H1 (cell line): ENCODE measurements around the gene SGO2. TPM values are rescaled to one million over a fixed set of nuclear protein-coding genes. Genes with fewer than 3 reads are reported as not detected.

Experiments used
- CHD1 ChIP-seq: IDR thresholded peaks from 2 replicates; pipeline ENCODE4 v1.6.1; 2012; ENCODE audit warnings: low read depth, low read length, improper control_type of control experiment
- POLR2AphosphoS5 ChIP-seq: IDR thresholded peaks from 2 replicates; pipeline ENCODE4 v1.6.1; 2011; ENCODE audit warnings: low read depth, low read length
- polyA plus RNA-seq, 7 experiments: library from polyadenylated mRNA; depleted of rRNA in 3 of 7; stranded (reverse) in 5 of 7; unstranded in 2 of 7; fragments of >200 nt in 5 of 7; fragments of 200-250 nt in 2 of 7; gene quantifications; 1 replicate in 5 of 7; 2 replicates in 1 of 7; 4 replicates in 1 of 7; pipeline versions ENCODE4 v1.2.1 to v1.2.3, GENCODE V29; 2011 to 2013; ENCODE audit warnings: missing spikeins in 2 of 7, mixed read lengths in 2 of 7
- total RNA-seq: library from RNA; stranded (reverse); fragmentation: NEBNext Ultra II Directional; extraction: Animal tissue kit (Norgen Biotek cat#: 25700); gene quantifications from 2 replicates; pipeline ENCODE4 v1.2.1, GENCODE V29; 2021
- TF ChIP-seq, protein P1 (sequence below): fragments of 300-600 bp; sonication (generic); IDR thresholded peaks from 2 replicates; pipeline ENCODE4 v1.7.1; 2012; ENCODE audit warnings: low read length, moderate library complexity, mild to moderate bottlenecking, inconsistent platforms; ENCODE audit not compliant: insufficient replicate concordance

The SGO2 gene
- total and polyA plus RNA-seq, 2 of the 8 experiments (the other 6 are each of a cell fraction or from before 2014, with no cell fraction given) = 2.4 to 33.2 TPM

DNA sequence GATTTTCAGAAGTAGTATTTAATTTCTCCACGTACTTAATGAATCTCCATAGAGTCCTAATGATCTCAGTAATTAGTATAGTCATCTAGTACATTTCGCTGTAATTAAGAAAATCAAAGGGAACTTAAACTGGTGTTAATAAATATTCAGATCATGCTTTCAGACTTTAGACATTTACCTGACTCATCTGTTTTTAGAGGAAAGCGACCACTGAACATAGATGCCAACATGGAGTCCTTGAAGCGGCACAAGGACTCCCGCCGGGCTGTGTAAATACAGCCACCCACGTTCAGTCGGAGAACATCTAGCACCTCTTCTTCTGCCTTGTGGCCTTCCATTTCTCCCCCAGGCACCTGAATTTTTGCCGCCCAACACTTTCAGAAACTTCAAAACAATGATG lies 19.3 kb upstream of the SGO2 start (continued):
- TF ChIP-seq, protein P1, sequence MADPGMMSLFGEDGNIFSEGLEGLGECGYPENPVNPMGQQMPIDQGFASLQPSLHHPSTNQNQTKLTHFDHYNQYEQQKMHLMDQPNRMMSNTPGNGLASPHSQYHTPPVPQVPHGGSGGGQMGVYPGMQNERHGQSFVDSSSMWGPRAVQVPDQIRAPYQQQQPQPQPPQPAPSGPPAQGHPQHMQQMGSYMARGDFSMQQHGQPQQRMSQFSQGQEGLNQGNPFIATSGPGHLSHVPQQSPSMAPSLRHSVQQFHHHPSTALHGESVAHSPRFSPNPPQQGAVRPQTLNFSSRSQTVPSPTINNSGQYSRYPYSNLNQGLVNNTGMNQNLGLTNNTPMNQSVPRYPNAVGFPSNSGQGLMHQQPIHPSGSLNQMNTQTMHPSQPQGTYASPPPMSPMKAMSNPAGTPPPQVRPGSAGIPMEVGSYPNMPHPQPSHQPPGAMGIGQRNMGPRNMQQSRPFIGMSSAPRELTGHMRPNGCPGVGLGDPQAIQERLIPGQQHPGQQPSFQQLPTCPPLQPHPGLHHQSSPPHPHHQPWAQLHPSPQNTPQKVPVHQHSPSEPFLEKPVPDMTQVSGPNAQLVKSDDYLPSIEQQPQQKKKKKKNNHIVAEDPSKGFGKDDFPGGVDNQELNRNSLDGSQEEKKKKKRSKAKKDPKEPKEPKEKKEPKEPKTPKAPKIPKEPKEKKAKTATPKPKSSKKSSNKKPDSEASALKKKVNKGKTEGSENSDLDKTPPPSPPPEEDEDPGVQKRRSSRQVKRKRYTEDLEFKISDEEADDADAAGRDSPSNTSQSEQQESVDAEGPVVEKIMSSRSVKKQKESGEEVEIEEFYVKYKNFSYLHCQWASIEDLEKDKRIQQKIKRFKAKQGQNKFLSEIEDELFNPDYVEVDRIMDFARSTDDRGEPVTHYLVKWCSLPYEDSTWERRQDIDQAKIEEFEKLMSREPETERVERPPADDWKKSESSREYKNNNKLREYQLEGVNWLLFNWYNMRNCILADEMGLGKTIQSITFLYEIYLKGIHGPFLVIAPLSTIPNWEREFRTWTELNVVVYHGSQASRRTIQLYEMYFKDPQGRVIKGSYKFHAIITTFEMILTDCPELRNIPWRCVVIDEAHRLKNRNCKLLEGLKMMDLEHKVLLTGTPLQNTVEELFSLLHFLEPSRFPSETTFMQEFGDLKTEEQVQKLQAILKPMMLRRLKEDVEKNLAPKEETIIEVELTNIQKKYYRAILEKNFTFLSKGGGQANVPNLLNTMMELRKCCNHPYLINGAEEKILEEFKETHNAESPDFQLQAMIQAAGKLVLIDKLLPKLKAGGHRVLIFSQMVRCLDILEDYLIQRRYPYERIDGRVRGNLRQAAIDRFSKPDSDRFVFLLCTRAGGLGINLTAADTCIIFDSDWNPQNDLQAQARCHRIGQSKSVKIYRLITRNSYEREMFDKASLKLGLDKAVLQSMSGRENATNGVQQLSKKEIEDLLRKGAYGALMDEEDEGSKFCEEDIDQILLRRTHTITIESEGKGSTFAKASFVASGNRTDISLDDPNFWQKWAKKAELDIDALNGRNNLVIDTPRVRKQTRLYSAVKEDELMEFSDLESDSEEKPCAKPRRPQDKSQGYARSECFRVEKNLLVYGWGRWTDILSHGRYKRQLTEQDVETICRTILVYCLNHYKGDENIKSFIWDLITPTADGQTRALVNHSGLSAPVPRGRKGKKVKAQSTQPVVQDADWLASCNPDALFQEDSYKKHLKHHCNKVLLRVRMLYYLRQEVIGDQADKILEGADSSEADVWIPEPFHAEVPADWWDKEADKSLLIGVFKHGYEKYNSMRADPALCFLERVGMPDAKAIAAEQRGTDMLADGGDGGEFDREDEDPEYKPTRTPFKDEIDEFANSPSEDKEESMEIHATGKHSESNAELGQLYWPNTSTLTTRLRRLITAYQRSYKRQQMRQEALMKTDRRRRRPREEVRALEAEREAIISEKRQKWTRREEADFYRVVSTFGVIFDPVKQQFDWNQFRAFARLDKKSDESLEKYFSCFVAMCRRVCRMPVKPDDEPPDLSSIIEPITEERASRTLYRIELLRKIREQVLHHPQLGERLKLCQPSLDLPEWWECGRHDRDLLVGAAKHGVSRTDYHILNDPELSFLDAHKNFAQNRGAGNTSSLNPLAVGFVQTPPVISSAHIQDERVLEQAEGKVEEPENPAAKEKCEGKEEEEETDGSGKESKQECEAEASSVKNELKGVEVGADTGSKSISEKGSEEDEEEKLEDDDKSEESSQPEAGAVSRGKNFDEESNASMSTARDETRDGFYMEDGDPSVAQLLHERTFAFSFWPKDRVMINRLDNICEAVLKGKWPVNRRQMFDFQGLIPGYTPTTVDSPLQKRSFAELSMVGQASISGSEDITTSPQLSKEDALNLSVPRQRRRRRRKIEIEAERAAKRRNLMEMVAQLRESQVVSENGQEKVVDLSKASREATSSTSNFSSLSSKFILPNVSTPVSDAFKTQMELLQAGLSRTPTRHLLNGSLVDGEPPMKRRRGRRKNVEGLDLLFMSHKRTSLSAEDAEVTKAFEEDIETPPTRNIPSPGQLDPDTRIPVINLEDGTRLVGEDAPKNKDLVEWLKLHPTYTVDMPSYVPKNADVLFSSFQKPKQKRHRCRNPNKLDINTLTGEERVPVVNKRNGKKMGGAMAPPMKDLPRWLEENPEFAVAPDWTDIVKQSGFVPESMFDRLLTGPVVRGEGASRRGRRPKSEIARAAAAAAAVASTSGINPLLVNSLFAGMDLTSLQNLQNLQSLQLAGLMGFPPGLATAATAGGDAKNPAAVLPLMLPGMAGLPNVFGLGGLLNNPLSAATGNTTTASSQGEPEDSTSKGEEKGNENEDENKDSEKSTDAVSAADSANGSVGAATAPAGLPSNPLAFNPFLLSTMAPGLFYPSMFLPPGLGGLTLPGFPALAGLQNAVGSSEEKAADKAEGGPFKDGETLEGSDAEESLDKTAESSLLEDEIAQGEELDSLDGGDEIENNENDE = no peak
- TF ChIP-seq POLR2AphosphoS5 (no peak), CHD1 (no peak)
